GM23248 (cell line): ENCODE data around the gene IGIP. TPM values are rescaled to one million over a fixed set of nuclear protein-coding genes. Genes with fewer than 3 reads are reported as not detected.

Experiments
- DNase-seq: peaks from one replicate; pipeline ENCODE4 v3.0.0-alpha.2; 2015
- H2AFZ ChIP-seq: fragments of 200-600 bp; sonication (generic); 2 replicates; pipeline ENCODE4 v1.6.1; 2016; ENCODE audit warnings: antibody characterized with exemption
- H3F3A ChIP-seq: fragments of 200-600 bp; sonication (generic); 2 replicates; pipeline ENCODE4 v1.6.1; 2016; ENCODE audit warnings: mild to moderate bottlenecking, antibody characterized with exemption, mixed run types; ENCODE audit not compliant: insufficient read depth
- H3K27ac ChIP-seq: fragments of 200-600 bp; sonication (generic); 2 replicates; pipeline ENCODE4 v1.5.1; 2016; ENCODE audit warnings: mild to moderate bottlenecking
- H3K27me3 ChIP-seq: fragments of 200-600 bp; sonication (generic); replicated peaks from 2 replicates; pipeline ENCODE4 v1.6.1; 2016; ENCODE audit warnings: mild to moderate bottlenecking; ENCODE audit not compliant: insufficient read depth
- H3K36me3 ChIP-seq: fragments of 200-600 bp; sonication (generic); 2 replicates; pipeline ENCODE4 v1.6.1; 2016; ENCODE audit warnings: low read depth, mild to moderate bottlenecking
- H3K4me1 ChIP-seq: fragments of 200-600 bp; sonication (generic); 2 replicates; pipeline ENCODE4 v1.6.1; 2016; ENCODE audit warnings: mild to moderate bottlenecking; ENCODE audit not compliant: insufficient read depth
- H3K4me2 ChIP-seq: fragments of 200-600 bp; sonication (generic); one replicate; pipeline ENCODE4 v1.6.1; 2016; ENCODE audit warnings: mild to moderate bottlenecking; ENCODE audit not compliant: unreplicated experiment
- H3K4me3 ChIP-seq: fragments of 200-600 bp; sonication (generic); 2 replicates; pipeline ENCODE4 v1.5.1; 2016; ENCODE audit warnings: mild to moderate bottlenecking
- H3K79me2 ChIP-seq: fragments of 200-600 bp; sonication (generic); 2 replicates; pipeline ENCODE4 v1.6.1; 2016; ENCODE audit warnings: mild to moderate bottlenecking; ENCODE audit not compliant: insufficient read depth
- H3K9ac ChIP-seq: fragments of 200-600 bp; sonication (generic); 2 replicates; pipeline ENCODE4 v1.6.1; 2016; ENCODE audit warnings: mild to moderate bottlenecking
- H3K9me2 ChIP-seq: fragments of 200-600 bp; sonication (generic); 2 replicates; pipeline ENCODE4 v1.6.1; 2016; ENCODE audit warnings: mixed run types, mild to moderate bottlenecking, moderate library complexity; ENCODE audit not compliant: insufficient read depth
- H3K9me3 ChIP-seq: fragments of 200-600 bp; sonication (generic); one replicate; pipeline ENCODE4 v1.6.1; 2017; ENCODE audit warnings: low read depth
- H4K20me1 ChIP-seq: fragments of 200-600 bp; sonication (generic); 2 replicates; pipeline ENCODE4 v1.6.0; 2016; ENCODE audit not compliant: insufficient read depth
- EZH2 ChIP-seq: fragments of 200-600 bp; sonication (generic); IDR thresholded peaks from 2 replicates; pipeline ENCODE4 v1.6.1; 2018; ENCODE audit warnings: antibody characterized with exemption, mild to moderate bottlenecking; ENCODE audit not compliant: insufficient read depth, poor library complexity, severe bottlenecking
- EZH2phosphoT487 ChIP-seq: fragments of 200-600 bp; sonication (generic); IDR thresholded peaks from 2 replicates; pipeline ENCODE4 v1.6.1; 2018; ENCODE audit warnings: antibody characterized with exemption, moderate library complexity, mild to moderate bottlenecking, low read depth; ENCODE audit not compliant: insufficient read depth
- WGBS, 2 experiments: methylation state at CpG; one replicate each; pipeline ENCODE4 v1.1.6; 2015 to 2017; ENCODE audit warnings: low lambda C conversion rate in 2 of 2, low coverage in 1 of 2; ENCODE audit errors: missing lambda C conversion rate in 2 of 2; 5-methylcytosine and 5-hydroxymethylcytosine counted together
- in situ Hi-C: fragments of 300-500 bp; cut with MboI; formaldehyde crosslinking; loops from 2 replicates; pipeline ENCODE4 v1.15.0; 2020
- polyA plus RNA-seq: library from polyadenylated mRNA; unstranded; fragments of >200 nt; fragmentation: Nextera tagmentation; extraction: Ambion mirVana; gene quantifications from 2 replicates; pipeline ENCODE4 v1.2.1, GENCODE V29; 2016
- total RNA-seq: library from RNA; depleted of rRNA; stranded (reverse); fragments of >200 nt; shearing (Covaris generic); gene quantifications from 2 replicates; pipeline ENCODE4 v1.2.3, GENCODE V29; 2014

IGIP gene
- total and polyA plus RNA-seq, 2 experiments from 2014 or later = 3.5 to 13.0 TPM

DNA sequence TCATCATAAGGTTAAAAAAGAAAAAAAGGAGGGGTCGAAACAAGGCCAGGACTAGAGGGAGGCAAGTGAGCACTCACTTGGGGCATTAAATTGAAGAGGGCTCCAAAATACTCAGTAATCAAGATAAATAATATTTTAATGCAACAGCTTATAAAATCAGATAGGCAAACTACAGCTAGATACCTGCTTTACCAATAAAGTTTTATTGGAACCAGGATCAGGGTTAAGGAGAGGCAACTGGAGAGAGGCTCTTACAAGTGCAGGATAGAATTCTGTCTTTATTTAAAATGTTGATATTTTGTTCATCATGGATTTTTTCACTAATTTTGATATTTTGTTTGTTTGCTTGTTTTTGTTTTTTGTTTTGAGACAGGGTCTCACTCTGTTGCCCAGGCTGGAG, 42.1 kb upstream of the IGIP start:
- 38 to 53% methylated on average over 1 of the region's 1 CpG for WGBS, 2 experiments
- no peaks in the 10 kb centered on the region for H3K4me1 ChIP-seq
- H3K4me3 ChIP-seq = no peak overlapping the region
- H3K9ac ChIP-seq = no peak overlapping the region
- H3K4me2 ChIP-seq = no peak overlapping the region
- H4K20me1 ChIP-seq = no peaks in the 10 kb centered on the region
- no peaks in the 10 kb centered on the region for H3K79me2 ChIP-seq
- no peak for DNase-seq
- H2AFZ ChIP-seq = no peak overlapping the region
- in situ Hi-C loops = no loop called here
- H3K27me3 ChIP-seq = peaks cover 54% of the 10 kb centered on the region
- no peak overlapping the region for H3K27ac ChIP-seq
- TF ChIP-seq EZH2phosphoT487 = no peak
- no peaks in the 10 kb centered on the region for H3K9me3 ChIP-seq
- H3K36me3 ChIP-seq = no peaks in the 10 kb centered on the region
- no peaks in the 10 kb centered on the region for H3K9me2 ChIP-seq
- H3F3A ChIP-seq = no peaks in the 10 kb centered on the region

GRCh38 chr5:140084541-140084940, 41.2 kb upstream of the IGIP start:
- peak; percentile 1 for DNase-seq
- TF ChIP-seq EZH2 = no peak
- TF ChIP-seq EZH2phosphoT487 = no peak

GRCh38 chr5:140090251-140090650, 35.5 kb upstream of the IGIP start:
- H3K4me2 ChIP-seq = no peak overlapping the region
- H4K20me1 ChIP-seq = no peaks in the 10 kb centered on the region
- H3K36me3 ChIP-seq = no peaks in the 10 kb centered on the region
- in situ Hi-C loops = no loop called here
- H3K79me2 ChIP-seq = no peaks in the 10 kb centered on the region
- H2AFZ ChIP-seq = no peak overlapping the region
- TF ChIP-seq EZH2 = no peak
- TF ChIP-seq EZH2phosphoT487 = no peak
- 28 to 33% methylated on average over 1 of the region's 1 CpG for WGBS, 2 experiments
- H3K9me3 ChIP-seq = peaks cover 4% of the 10 kb centered on the region
- H3K4me1 ChIP-seq = no peaks in the 10 kb centered on the region
- H3K9ac ChIP-seq = no peak overlapping the region
- no peaks in the 10 kb centered on the region for H3F3A ChIP-seq
- H3K9me2 ChIP-seq = no peaks in the 10 kb centered on the region
- H3K27me3 ChIP-seq = peaks cover 31% of the 10 kb centered on the region; the same call in 1 of the 2 replicates
- no peak for DNase-seq
- H3K27ac ChIP-seq = no peak overlapping the region
- no peak overlapping the region for H3K4me3 ChIP-seq

More at GRCh38 chr5:140084541-140084940, 41.2 kb upstream of the IGIP start:
- in situ Hi-C loops = no loop called here
- no peaks in the 10 kb centered on the region for H3K4me1 ChIP-seq
- no peaks in the 10 kb centered on the region for H3F3A ChIP-seq
- H3K9ac ChIP-seq = no peak overlapping the region
- no peaks in the 10 kb centered on the region for H3K9me2 ChIP-seq
- 11 to 15% methylated on average over 4 of the region's 4 CpGs for WGBS, 2 experiments
- H3K27me3 ChIP-seq = peaks cover 54% of the 10 kb centered on the region
- no peaks in the 10 kb centered on the region for H4K20me1 ChIP-seq
- no peaks in the 10 kb centered on the region for H3K9me3 ChIP-seq
- H3K36me3 ChIP-seq = no peaks in the 10 kb centered on the region
- no peak overlapping the region for H3K4me3 ChIP-seq
- H3K27ac ChIP-seq = no peak overlapping the region
- H3K79me2 ChIP-seq = no peaks in the 10 kb centered on the region
- no peak overlapping the region for H2AFZ ChIP-seq
- no peak overlapping the region for H3K4me2 ChIP-seq

GRCh38 chr5:140093179-140093578, 32.6 kb upstream of the IGIP start:
- Histone ChIP-seq H3K4me2 (no peak overlapping the region), H3K4me3 (no peak overlapping the region), H3K9me2 (no peaks in the 10 kb centered on the region), H3K79me2 (no peaks in the 10 kb centered on the region), H2AFZ (no peak overlapping the region), H3K27ac (no peak overlapping the region), H3K36me3 (no peaks in the 10 kb centered on the region), H3K4me1 (no peaks in the 10 kb centered on the region), H3K27me3 (peaks cover 17% of the 10 kb centered on the region; the same call in 1 of the 2 replicates), H4K20me1 (no peaks in the 10 kb centered on the region), H3K9me3 (peaks cover 4% of the 10 kb centered on the region), H3F3A (no peaks in the 10 kb centered on the region), H3K9ac (no peak overlapping the region)
- TF ChIP-seq EZH2phosphoT487 (no peak), EZH2 (no peak)
- WGBS, 2 experiments = 16 to 26% methylated on average over 1 of the region's 1 CpG
- in situ Hi-C loops = no loop called here
- DNase-seq = no peak

- no peaks in the 10 kb centered on the region for H3K9me2 ChIP-seq
- no peaks in the 10 kb centered on the region for H3F3A ChIP-seq
- no peak overlapping the region for H2AFZ ChIP-seq
- no peaks in the 10 kb centered on the region for H3K36me3 ChIP-seq
- H3K27ac ChIP-seq = no peak overlapping the region
- no peak overlapping the region for H3K9ac ChIP-seq
- WGBS, 2 experiments = 5 to 9% methylated on average over 1 of the region's 1 CpG
- no peaks in the 10 kb centered on the region for H4K20me1 ChIP-seq
- H3K27me3 ChIP-seq = peaks cover 17% of the 10 kb centered on the region; the same call in 1 of the 2 replicates
- no peaks in the 10 kb centered on the region for H3K4me1 ChIP-seq
- in situ Hi-C loops = no loop called here
- H3K4me2 ChIP-seq = no peak overlapping the region
- H3K4me3 ChIP-seq = no peak overlapping the region
- no peaks in the 10 kb centered on the region for H3K79me2 ChIP-seq
- no peak for DNase-seq
- no peak for TF ChIP-seq EZH2phosphoT487
- TF ChIP-seq EZH2 = no peak
- H3K9me3 ChIP-seq = peaks cover 4% of the 10 kb centered on the region
Observed at GRCh38 chr5:140093866-140094265, 31.9 kb upstream of the IGIP start.
